ENCODE measurements around the gene RRBP1.
A peak's percentile ranks its signal among the peaks of the same experiment; 100 is the strongest.

The RRBP1 gene, protein sequence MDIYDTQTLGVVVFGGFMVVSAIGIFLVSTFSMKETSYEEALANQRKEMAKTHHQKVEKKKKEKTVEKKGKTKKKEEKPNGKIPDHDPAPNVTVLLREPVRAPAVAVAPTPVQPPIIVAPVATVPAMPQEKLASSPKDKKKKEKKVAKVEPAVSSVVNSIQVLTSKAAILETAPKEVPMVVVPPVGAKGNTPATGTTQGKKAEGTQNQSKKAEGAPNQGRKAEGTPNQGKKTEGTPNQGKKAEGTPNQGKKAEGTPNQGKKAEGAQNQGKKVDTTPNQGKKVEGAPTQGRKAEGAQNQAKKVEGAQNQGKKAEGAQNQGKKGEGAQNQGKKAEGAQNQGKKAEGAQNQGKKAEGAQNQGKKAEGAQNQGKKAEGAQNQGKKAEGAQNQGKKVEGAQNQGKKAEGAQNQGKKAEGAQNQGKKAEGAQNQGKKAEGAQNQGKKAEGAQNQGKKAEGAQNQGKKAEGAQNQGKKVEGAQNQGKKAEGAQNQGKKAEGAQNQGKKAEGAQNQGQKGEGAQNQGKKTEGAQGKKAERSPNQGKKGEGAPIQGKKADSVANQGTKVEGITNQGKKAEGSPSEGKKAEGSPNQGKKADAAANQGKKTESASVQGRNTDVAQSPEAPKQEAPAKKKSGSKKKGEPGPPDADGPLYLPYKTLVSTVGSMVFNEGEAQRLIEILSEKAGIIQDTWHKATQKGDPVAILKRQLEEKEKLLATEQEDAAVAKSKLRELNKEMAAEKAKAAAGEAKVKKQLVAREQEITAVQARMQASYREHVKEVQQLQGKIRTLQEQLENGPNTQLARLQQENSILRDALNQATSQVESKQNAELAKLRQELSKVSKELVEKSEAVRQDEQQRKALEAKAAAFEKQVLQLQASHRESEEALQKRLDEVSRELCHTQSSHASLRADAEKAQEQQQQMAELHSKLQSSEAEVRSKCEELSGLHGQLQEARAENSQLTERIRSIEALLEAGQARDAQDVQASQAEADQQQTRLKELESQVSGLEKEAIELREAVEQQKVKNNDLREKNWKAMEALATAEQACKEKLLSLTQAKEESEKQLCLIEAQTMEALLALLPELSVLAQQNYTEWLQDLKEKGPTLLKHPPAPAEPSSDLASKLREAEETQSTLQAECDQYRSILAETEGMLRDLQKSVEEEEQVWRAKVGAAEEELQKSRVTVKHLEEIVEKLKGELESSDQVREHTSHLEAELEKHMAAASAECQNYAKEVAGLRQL (N-terminal part only)

DNA sequence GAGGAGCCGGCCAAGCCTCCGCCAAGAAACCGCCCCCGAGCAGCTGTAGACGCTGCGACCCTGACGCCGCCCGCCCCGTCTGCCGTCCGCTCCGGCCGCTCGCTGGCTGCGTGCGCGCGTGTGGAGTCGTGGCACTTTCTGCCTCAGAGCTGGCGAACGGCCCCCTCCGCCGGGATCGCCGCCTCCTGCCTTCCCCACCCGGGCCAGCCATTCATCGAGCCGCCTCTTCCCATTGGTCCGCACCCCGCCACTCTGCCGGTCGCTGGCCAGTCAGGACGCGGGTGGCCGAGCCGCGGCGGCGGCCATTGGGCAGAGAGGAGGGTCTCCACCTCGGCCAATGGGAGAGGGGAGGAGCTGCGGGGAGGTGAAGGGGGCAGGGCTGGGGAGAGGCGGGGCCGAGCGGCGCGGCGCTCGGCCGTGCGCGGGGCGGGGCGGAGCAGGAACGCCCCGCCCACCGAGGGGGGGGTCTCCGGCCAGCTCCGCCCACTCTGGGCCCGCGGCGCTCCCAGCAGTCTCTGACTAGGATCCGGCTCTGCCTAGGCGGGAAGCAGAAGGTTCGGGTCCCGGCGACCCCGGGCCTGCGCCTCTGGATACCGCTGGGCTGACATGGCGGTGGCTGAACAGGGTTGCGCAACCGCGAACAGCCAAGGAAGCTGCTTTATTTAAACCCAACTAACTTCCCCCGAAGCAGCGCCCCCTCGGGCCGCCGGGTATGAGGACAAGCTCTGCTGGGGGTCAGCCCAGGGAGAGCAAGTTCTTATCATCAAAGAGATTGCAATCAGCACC lies at the start of gene RRBP1:
Gene RRBP1 (minus strand): TSS at position 140 of the 786 bp plus-strand sequence. CDS start 21,735 bp downstream, outside the sequence.
- Mint-ChIP-seq H3K36me3 (peaks cover 3% of the 10 kb centered on the region), H3K27me3 (peaks cover 13% of the 10 kb centered on the region), H3K4me3 (peak within 1 kb of the TSS; percentile 88), H3K9me3 (ENCODE audit: low read depth) (no peaks in the 10 kb centered on the region), H3K27ac (peak within 1 kb of the TSS; percentile 41), H3K4me1 (ENCODE audit: low read depth) (peaks cover 18% of the 10 kb centered on the region)

DNA sequence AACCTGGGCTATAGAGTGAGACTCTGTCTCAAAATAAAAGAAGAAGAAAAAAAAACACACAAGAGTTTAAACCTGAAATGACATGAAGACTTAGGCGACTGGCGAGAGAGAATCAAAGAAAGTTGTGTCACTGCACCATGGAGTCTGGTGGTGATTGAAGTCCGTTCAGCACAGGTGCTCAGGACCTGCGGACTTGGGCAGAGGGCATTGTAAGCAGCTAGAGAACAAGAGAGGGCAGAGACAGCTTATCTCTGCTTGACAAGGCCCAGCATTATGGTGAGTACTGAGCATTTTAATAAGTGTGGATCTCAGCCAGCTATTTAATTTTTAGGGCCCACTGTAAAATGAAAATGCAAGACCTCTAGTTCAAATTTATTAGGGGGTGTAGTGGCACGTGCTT lies 49.2 kb upstream of the RRBP1 start:
- Mint-ChIP-seq H3K4me1 (ENCODE audit: low read depth) (no peaks in the 10 kb centered on the region), H3K27ac (no peak overlapping the region), H3K4me3 (no peak overlapping the region), H3K36me3 (no peaks in the 10 kb centered on the region), H3K27me3 (peaks cover 3% of the 10 kb centered on the region), H3K9me3 (ENCODE audit: low read depth) (no peaks in the 10 kb centered on the region)

DNA sequence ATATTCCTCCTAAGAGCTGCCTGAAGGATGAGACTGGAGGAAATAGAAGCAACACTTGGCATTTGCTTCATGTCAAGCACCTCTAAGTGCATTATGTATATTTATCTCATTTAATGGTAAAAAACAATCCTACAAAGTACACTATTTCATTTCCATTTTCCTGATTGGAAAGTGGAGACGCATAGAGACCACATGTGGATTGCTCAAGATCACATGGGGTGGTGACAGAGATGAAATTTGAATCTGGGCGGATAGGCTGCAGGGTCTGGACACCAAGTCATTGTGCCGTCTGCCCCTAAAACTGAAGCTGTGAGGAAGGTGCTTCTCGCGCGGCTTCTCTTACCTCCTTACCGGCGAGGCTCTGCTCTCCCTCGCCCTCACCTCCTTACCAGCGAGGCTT lies 48.0 kb upstream of the RRBP1 start:
- peaks cover 3% of the 10 kb centered on the region for H3K27me3 Mint-ChIP-seq
- no peaks in the 10 kb centered on the region for H3K4me1 Mint-ChIP-seq (ENCODE audit: low read depth)
- no peaks in the 10 kb centered on the region for H3K36me3 Mint-ChIP-seq
- no peak overlapping the region for H3K4me3 Mint-ChIP-seq
- no peaks in the 10 kb centered on the region for H3K9me3 Mint-ChIP-seq (ENCODE audit: low read depth)
- no peak overlapping the region for H3K27ac Mint-ChIP-seq

DNA sequence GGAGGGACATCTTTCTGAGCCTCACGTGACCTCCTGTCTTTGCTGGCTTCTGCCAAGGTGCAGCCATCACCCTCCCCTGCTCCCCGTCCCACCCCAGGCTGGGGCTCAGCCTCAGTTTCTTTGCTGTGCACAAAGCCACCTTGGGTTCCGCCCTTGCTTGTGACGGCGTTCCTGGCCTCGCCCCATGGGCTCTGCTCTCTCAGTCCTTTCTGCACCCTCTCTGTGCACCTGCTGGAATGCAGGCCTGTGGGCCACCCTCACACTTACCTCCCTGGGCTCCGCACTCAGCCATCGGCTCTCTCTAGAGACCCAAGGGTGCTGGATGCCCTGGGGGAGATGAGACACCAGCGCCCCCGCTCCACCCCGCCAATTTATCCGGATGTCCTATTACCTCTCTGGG lies 46.0 kb upstream of the RRBP1 start:
- H3K4me3 Mint-ChIP-seq, result no peak overlapping the region
- H3K36me3 Mint-ChIP-seq, result no peaks in the 10 kb centered on the region
- H3K27me3 Mint-ChIP-seq, result peaks cover 2% of the 10 kb centered on the region
- no peak overlapping the region for H3K27ac Mint-ChIP-seq
- H3K4me1 Mint-ChIP-seq (ENCODE audit: low read depth), result no peaks in the 10 kb centered on the region
- H3K9me3 Mint-ChIP-seq (ENCODE audit: low read depth), result no peaks in the 10 kb centered on the region

DNA sequence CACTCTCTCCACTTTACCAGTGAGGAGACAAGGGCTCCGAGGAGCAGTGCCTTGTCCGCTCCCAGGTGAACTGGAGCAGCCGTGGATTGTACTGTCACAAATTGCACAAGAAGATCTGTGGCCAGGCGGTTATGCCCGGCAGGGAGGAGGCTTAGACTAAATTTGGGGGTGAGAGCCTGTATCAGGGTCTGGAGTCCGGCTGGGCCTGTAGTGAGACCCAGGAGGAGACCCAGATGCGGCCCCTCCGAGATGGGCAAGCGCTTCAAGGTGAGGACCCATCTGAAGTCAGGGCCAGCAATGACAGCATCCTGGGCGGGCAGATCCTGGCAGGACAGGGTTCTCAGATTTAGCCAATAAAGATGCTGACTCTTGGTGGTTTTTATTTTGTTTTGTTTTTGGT lies 45.3 kb upstream of the RRBP1 start:
- peaks cover 2% of the 10 kb centered on the region for H3K27me3 Mint-ChIP-seq
- no peaks in the 10 kb centered on the region for H3K36me3 Mint-ChIP-seq
- H3K4me1 Mint-ChIP-seq (ENCODE audit: low read depth), result no peaks in the 10 kb centered on the region

DNA sequence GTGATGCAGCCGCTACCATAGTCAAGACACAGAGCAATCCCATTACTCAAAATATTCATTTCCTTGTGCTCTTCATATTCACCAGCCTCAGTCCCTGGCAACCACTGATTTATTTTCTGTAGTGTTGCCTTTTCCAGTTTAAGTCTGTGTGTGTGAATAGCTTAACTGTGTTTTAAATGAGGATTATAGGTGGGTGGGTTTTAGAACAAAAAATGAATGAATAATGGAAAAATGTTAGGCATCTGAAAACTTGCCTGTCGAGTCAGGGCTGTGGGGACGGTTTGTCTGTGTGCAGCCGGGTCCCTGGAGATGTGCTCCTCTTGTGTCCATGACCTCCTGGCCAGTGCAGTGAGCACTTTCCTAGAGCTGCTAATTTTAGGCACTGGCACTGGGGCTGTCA lies 44.9 kb upstream of the RRBP1 start:
- Mint-ChIP-seq H3K9me3 (ENCODE audit: low read depth) (no peaks in the 10 kb centered on the region), H3K4me3 (no peak overlapping the region), H3K27me3 (peaks cover 2% of the 10 kb centered on the region), H3K27ac (no peak overlapping the region), H3K4me1 (ENCODE audit: low read depth) (no peaks in the 10 kb centered on the region), H3K36me3 (no peaks in the 10 kb centered on the region)

More for the DNA sequence above, 45.3 kb upstream of the RRBP1 start:
- Mint-ChIP-seq H3K4me3 (no peak overlapping the region), H3K27ac (no peak overlapping the region), H3K9me3 (ENCODE audit: low read depth) (no peaks in the 10 kb centered on the region)

DNA sequence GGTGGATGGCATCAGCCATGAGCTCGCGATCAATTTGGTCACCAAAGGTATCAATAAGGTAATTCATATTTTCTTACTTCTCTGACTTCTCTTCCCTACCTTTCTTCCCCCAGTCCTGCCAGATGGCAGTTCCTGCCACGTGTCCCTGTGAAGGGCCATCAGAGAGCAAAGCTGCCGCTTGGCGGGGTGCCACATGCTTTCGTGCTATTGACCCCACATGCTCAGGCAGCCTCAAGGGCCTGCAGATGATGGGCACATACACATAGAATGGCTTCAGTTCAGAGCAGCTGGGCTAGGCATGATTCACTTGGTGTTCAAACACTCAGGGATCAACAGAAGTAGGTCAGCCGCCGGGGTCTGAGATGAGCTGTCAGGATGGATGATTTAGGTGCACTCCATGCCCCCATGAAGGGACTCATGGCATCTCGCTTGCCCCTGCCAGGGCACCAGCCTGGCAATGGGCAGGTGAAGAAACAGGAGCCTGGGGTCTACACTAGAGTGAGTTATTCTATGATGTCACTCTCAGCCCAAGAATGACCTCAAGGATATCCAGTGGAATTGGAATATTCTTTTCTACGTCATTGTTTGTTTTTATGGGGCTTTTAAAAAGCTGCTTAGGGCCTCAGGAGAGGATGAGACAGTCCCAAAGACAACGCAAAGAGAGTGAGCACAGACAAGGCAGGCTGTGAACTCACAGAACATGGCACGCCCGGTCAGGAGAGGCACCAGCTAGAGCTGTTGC lies 43.2 kb upstream of the RRBP1 start:
- H3K36me3 Mint-ChIP-seq, result no peaks in the 10 kb centered on the region
- H3K4me1 Mint-ChIP-seq (ENCODE audit: low read depth), result no peaks in the 10 kb centered on the region
- H3K27ac Mint-ChIP-seq, result no peak overlapping the region
- no peaks in the 10 kb centered on the region for H3K27me3 Mint-ChIP-seq
- H3K9me3 Mint-ChIP-seq (ENCODE audit: low read depth), result no peaks in the 10 kb centered on the region
- no peak overlapping the region for H3K4me3 Mint-ChIP-seq

DNA sequence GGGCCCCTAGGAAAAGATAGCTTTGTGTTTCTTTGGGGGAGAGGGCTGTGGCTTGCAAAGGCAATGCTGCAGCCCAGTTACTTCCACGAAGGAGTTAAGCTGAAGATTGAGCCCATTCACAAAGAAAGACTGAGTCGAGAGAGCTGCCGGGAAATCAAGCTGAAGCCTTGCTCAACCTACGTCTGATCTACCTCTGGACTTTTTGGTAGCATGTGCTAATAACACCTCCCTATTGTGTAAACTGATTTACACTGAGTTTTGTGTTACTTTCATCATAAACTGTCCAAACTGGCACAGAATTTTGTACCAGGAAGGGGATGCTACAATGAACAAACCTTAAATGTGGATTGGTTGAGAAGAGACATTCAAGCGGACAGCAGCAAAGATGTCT lies 41.3 kb upstream of the RRBP1 start:
- H3K4me3 Mint-ChIP-seq, result no peak overlapping the region
- H3K27me3 Mint-ChIP-seq, result no peaks in the 10 kb centered on the region
- no peak overlapping the region for H3K27ac Mint-ChIP-seq
- no peaks in the 10 kb centered on the region for H3K9me3 Mint-ChIP-seq (ENCODE audit: low read depth)
- no peaks in the 10 kb centered on the region for H3K4me1 Mint-ChIP-seq (ENCODE audit: low read depth)
- H3K36me3 Mint-ChIP-seq, result no peaks in the 10 kb centered on the region

DNA sequence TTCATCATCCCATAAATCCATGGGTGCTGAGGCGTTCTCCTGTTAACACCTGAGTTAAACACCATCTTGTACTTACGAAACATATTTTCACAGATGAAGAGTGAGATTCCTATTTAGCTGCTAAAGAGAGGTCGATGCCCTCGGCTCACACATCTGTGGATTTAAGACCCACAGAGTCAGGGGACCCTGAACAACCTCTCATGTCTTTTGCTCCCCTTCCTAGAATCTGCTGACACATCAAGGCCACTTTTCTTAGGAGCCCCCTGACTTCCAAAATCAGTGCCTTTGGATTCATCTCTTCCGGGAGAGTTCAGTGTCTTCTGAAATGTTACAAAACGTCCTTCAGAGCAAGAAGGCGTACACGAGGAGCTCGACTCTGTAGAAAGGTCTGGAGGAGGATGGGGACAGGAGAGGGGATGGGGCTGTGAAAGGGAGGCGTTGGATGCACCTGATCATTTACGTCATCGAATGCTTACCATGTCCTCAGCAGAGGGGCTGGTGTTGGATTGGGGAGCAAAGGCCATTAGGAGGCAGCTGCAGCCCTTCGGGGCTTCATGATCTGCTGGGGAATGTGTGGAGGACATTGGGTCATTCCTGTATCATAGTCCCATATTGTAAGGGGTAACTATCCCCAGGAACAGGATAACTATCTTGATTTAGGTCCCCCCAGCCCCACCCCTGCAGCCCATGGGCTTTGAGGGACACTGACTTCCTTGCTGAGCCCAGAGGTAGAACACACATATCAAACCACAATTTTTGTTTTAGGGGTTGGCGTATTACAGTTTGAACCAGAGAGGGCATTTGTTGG lies 40.7 kb upstream of the RRBP1 start:
- Mint-ChIP-seq H3K4me1 (ENCODE audit: low read depth) (no peaks in the 10 kb centered on the region), H3K27ac (no peak overlapping the region), H3K9me3 (ENCODE audit: low read depth) (no peaks in the 10 kb centered on the region), H3K36me3 (no peaks in the 10 kb centered on the region), H3K27me3 (no peaks in the 10 kb centered on the region), H3K4me3 (no peak overlapping the region)

DNA sequence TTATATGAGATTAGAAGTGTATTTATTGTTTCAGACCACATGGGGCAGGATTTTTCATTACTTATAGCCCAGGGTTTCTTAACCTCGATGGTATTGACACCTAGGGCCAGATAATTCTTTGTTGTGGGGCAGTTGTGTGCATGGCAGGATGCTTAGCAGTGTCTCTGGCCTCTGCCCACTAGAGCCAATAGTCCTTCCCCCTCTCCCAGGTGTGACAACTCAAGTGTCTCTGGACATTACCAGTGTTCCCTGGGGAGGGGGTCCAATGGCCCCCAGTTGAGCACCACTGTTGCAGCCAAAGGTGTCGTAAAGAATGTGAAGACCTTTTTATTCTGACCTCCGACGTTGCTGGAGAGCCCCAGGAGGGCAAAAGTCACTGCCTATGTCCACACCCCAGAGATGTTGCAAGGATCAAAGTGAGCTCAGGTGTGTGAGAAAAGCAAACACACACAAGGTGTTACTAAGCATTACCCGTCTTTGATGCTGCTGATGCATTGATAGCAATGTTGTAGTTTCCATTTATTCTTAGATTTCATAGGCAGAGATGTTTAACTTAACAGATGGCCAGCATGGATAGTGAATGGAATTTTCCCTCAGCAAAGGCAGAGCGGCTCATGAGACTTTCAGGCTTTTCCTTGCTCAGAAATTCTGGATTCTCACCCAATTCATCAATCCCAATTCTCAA lies 39.9 kb upstream of the RRBP1 start:
- Mint-ChIP-seq H3K9me3 (ENCODE audit: low read depth) (no peaks in the 10 kb centered on the region), H3K4me3 (no peak overlapping the region), H3K4me1 (ENCODE audit: low read depth) (no peaks in the 10 kb centered on the region), H3K36me3 (no peaks in the 10 kb centered on the region), H3K27me3 (no peaks in the 10 kb centered on the region), H3K27ac (no peak overlapping the region)

DNA sequence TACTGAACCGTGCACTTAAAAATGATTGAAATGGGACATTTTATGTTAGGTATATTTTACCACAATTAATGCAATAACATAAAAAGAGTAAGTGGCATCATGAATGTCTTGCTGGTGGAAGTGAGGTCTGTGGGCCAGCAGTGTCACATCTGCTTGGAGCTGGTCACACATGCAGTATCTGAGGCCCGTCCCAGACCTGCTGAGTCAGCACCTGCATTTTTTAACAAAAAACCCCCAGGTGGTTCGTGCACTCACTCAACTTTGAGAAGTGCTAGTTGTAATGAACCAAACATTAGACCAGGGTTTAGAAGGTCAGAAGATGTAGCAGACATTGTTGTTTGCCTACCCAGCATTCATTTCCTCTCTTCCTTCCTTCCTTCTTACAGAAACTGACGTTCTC lies 38.7 kb upstream of the RRBP1 start:
- Mint-ChIP-seq H3K36me3 (no peaks in the 10 kb centered on the region), H3K4me1 (ENCODE audit: low read depth) (no peaks in the 10 kb centered on the region), H3K9me3 (ENCODE audit: low read depth) (no peaks in the 10 kb centered on the region), H3K4me3 (no peak overlapping the region), H3K27me3 (no peaks in the 10 kb centered on the region), H3K27ac (no peak overlapping the region)

DNA sequence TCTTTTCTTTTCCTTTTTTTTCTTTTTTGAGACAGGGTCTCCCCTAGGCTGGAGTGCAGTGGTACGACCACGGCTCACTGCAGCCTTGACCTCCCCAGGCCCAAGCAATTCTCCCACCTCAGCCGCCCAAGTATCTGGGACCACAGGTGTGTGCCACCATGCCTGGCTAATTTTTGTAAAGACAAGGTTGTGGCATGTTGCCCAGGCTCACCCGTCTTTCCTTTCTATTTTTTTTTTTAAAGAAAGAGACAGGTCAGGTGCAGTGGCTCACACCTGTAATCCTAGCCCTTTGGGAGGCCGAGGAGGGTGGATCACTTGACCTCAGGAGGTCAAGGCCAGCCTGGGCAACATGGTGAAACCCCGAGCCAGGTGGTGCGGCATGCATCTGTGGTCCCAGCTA lies 34.3 kb upstream of the RRBP1 start:
- Mint-ChIP-seq H3K36me3 (no peaks in the 10 kb centered on the region), H3K27ac (no peak overlapping the region), H3K9me3 (ENCODE audit: low read depth) (no peaks in the 10 kb centered on the region), H3K27me3 (no peaks in the 10 kb centered on the region), H3K4me1 (ENCODE audit: low read depth) (no peaks in the 10 kb centered on the region), H3K4me3 (no peak overlapping the region)

DNA sequence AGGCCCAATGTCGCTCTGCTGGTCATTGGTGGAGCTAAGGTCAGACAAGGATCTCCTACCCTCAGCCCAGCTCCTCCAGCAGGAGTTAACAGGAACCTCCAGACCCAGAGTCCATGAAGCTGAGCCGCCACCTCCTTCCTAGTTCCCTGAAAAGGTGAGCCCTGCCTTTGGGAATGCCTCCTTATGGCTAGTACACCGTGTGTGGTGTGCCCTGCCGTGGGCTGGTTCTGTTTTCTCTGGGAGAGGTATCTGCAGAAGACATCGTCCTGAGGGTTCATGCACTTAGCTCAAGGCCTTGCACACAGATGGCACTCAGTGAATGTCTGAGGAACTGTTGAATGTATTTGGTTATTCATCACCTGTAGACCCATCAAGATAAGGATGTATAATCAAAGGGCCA lies 33.0 kb upstream of the RRBP1 start:
- no peaks in the 10 kb centered on the region for H3K27me3 Mint-ChIP-seq

More for the DNA sequence above, 33.0 kb upstream of the RRBP1 start:
- no peak overlapping the region for H3K4me3 Mint-ChIP-seq
- no peaks in the 10 kb centered on the region for H3K9me3 Mint-ChIP-seq (ENCODE audit: low read depth)
- H3K36me3 Mint-ChIP-seq, result no peaks in the 10 kb centered on the region
- H3K4me1 Mint-ChIP-seq (ENCODE audit: low read depth), result no peaks in the 10 kb centered on the region
- H3K27ac Mint-ChIP-seq, result no peak overlapping the region
